Skin of body (tissue), 3 donors: ENCODE results near the gene OSCP1. TPM values are rescaled to one million over a fixed set of nuclear protein-coding genes. Genes with fewer than 3 reads are reported as not detected.

ENCODE experiments used
- DNase-seq: peaks from one replicate; lab custom pipeline; 2025; lab: John Stamatoyannopoulos, UW
- small RNA-seq: library from RNA; depleted of rRNA; stranded (forward); fragments of <200 nt; gene quantifications from one replicate; pipeline ENCODE3, GENCODE V24; 2014; ENCODE audit warnings: low replicate concordance
- total RNA-seq: library from RNA; depleted of rRNA; stranded (reverse); fragments of >200 nt; gene quantifications from one replicate; pipeline ENCODE4 v1.2.3, GENCODE V29; 2014

OSCP1 gene
- total RNA-seq, 1 donor from 2014 or later: 10.4 TPM

DNA sequence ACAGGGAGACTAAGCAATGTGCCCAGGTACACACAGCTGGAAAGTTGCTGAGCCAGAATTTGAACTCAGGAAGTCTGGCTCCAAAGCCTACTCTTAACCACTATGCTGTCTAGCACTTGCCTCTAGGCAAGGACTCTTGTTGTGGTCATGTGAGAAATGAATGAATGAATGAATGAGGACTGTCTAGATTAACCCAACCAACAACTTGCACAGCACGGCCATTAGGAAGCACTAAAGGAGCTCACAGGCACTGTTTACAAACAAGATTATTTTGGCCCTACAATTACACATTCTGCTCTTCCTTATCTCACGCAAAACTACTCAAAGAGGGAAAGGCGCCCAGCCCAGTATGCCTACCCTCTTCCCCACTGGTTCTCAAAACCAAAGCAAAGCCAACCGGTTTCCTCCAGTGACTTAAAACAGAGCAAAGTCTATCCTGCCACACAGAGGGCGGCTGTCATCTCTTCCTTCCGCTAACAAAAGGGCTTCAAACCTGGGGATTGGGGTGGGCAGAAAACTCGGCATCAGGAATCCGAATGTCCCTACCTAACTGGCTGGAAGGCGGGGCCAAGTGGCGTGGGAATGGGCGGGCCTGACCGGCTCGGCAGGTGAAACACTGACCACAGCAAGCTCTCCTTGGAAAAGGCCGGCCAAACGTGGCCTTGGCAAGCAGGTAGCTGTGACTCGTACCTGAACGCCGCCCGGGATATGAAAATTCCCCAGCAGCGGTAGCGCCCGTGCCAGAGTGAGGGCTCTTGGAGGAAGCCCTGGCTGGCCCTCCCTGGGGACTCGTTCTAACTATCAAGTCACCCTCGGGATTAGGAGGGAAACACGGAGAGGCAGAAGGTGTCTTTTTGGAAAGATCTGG lies 65.5 kb downstream of the OSCP1 start:
- peak; percentile 19 for DNase-seq

DNA sequence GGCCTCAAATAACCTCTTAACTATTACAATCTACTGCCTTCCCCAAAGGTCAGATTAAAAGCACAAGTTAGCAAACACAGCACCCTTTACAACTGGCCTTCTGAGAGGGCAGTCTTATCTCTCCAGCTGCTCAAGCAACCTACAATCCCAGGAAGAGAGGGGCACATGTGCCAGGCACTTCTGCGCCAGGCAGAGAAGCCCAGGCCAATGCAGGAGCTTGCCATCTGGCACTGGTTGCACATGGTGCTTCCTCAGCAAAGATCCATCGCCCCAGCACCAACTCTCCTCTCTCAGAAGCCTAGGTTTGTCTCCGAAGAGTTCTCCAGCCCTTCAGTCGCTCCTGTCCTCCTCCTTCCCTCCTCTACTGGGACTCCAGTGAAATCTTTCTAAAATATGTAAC lies 67.0 kb downstream of the OSCP1 start:
- DNase-seq: no peak

- no peak for DNase-seq
Measured at GRCh38 chr1:36382669-36383068, 67.6 kb downstream of the OSCP1 start.

DNA sequence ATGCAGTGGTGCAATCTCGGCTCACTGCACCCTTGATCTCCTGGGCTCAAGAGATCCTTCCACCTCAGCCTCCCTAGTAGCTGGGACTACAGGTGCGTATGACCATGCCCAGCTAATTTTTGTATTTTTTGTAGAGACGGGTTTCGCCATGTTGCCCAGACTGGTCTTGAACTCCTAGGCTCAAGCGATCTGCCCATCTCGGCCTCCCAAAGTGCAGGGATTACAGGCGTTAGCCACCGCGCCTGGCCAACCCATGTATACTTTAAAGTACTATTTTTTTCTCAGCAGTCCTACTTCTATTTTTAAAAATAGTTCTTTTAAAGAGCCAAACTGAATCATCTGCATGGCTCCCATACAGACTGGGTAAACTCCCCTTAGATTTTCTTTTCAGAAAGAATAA lies 68.0 kb downstream of the OSCP1 start:
- no peak for DNase-seq

GRCh38 chr1:36381405-36381804 lies 68.8 kb downstream of the OSCP1 start:
- no peak for DNase-seq

DNA sequence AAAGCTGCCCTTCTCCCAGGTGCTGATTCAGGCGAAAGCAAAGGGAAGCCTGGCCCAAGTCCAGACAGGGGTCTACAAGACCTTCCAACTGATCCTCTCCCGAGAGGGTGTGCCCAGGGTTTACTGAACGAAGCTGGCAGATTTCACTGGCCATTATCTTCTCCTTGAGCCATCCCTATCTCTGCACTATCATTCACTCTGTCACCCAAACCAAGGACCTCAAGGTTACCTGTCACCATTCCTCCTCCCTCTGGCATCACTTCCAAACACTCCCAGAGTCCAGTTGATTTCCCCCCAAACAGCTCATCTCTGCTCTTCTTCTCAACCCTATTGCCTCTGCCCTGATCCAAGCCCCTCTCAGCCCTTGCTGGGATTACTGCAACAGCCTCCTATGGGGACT lies 69.5 kb downstream of the OSCP1 start:
- DNase-seq: no peak

DNA sequence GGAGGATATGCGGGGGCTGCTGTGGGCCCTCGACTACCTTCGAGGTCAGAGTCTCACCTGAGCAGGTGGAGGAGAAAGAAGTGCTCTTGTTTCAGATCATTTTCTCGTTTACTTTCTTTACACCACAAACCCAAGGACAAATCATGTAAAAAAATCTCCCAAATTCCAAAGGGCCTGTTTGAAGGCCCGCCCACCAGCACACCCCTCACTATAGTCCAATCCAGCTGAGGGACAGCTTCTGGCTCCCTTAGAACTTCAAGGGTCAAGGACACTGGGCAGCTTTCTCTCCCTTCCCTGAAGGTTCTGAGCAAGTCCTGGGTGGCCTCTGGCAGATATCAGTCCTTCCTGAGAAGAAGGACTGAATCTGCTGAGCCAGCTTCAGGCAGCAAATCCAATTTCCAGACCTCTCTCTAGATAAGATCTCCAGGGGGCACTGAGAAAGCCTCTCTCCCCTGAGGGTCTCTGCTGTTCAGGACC lies 70.1 kb downstream of the OSCP1 start:
- no peak for DNase-seq

GRCh38 chr1:36377791-36378492 lies 72.3 kb downstream of the OSCP1 start:
- no peak for DNase-seq

DNA sequence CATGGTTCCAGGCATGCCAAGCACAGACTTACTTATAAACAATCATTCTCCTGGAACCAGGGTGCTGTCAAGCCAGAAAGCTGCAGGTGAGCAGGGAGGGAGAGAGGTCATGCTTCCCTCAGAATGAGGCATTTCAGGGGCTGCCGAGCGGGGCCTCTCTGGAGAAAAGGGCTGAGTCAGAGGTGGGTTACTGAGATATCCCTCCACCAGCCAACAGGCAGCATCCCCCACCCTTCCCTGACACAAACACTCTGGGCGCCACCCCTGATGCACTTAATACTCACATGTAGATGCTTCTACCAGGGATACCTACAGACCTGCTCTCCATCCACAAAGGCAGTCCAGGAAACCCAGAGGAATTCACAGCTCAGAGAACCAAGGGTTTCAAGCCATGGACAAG lies 77.6 kb downstream of the OSCP1 start:
- no peak for DNase-seq

- peak; percentile 33 for DNase-seq
Measured at GRCh38 chr1:36369061-36369861, 81.0 kb downstream of the OSCP1 start.

Small RNA genes lying within 50 kb of the gene (small RNA-seq; reads per million reads assigned to genes)
- not detected for gene RNU4-27P
- gene SNORA63C: 0.66 reads per million, percentile 71 among the genes with 10 or more reads in this experiment

Other genes starting within 250 kb of the OSCP1 start
- 77.5 TPM for gene THRAP3, start 226.0 kb downstream of the OSCP1 start, total RNA-seq
- 16.9 TPM for gene SH3D21, start 144.1 kb downstream of the OSCP1 start, total RNA-seq
- gene EVA1B, start 126.8 kb downstream of the OSCP1 start, total RNA-seq: 26.4 TPM
- gene STK40, start 64.5 kb downstream of the OSCP1 start, total RNA-seq: 17.9 TPM
- 7.3 TPM for gene LSM10, start 52.5 kb downstream of the OSCP1 start, total RNA-seq
- 33.2 TPM for gene MRPS15, start 13.9 kb upstream of the OSCP1 start, total RNA-seq
- 21.7 TPM for gene CSF3R, start 32.5 kb upstream of the OSCP1 start, total RNA-seq